GM12892 (cell line): ENCODE data around the gene VGLL4.

ENCODE experiments used
- DNase-seq: peaks from one replicate; pipeline ENCODE4 v3.0.0; 2011; ENCODE audit not compliant: insufficient read length
- FAIRE-seq: peaks from 2 replicates; lab custom pipeline; 2011; peaks lifted over from hg19 to GRCh38; lab: Jason Lieb, UNC
- POLR2A ChIP-seq: IDR thresholded peaks from 2 replicates; pipeline ENCODE4 v1.6.1; 2011; ENCODE audit warnings: low read depth, low read length, control low read depth
- POLR2AphosphoS5 ChIP-seq: IDR thresholded peaks from 2 replicates; pipeline ENCODE4 v1.6.1; 2011; ENCODE audit warnings: low read depth, low read length, control low read depth
- TAF1 ChIP-seq: IDR thresholded peaks from 2 replicates; pipeline ENCODE4 v1.6.1; 2011; ENCODE audit warnings: low read depth, mild to moderate bottlenecking, control low read depth, low read length, borderline replicate concordance

The VGLL4 gene

GRCh38 chr3:11508346-11509172 is 135.2 kb downstream of the VGLL4 start:
- DNase-seq, result no peak
- TF ChIP-seq TAF1, result no peak
- no peak for TF ChIP-seq POLR2AphosphoS5
- TF ChIP-seq POLR2A, result no peak
- no peak for FAIRE-seq

GRCh38 chr3:11507719-11508118 is 136.0 kb downstream of the VGLL4 start:
- FAIRE-seq, result no peak
- DNase-seq, result no peak
- no peak for TF ChIP-seq POLR2A
- TF ChIP-seq TAF1, result no peak
- TF ChIP-seq POLR2AphosphoS5, result no peak
